Trophoblast cell (in vitro differentiated cells and primary cell): ENCODE results near the gene CCDC106.

Experiments used
- DNase-seq, 2 donors: peaks; one replicate each; pipeline ENCODE4 v3.0.0-alpha.2; 2016
- H2AFZ ChIP-seq: 2 replicates; pipeline ENCODE4 v1.6.1; 2013; ENCODE audit warnings: low read length, moderate library complexity, mild to moderate bottlenecking; ENCODE audit not compliant: insufficient read depth, poor library complexity
- H2AK5ac ChIP-seq: 2 replicates; pipeline ENCODE4 v1.6.1; 2013; ENCODE audit warnings: mild to moderate bottlenecking, low read length
- H2BK120ac ChIP-seq: 2 replicates; pipeline ENCODE4 v1.6.1; 2013; ENCODE audit warnings: low read length, mild to moderate bottlenecking, moderate library complexity; ENCODE audit not compliant: insufficient read depth, poor library complexity
- H2BK12ac ChIP-seq: 2 replicates; pipeline ENCODE4 v1.6.1; 2013; ENCODE audit warnings: mild to moderate bottlenecking, low read length, moderate library complexity
- H2BK5ac ChIP-seq: 2 replicates; pipeline ENCODE4 v1.6.1; 2013; ENCODE audit warnings: low read length, low read depth, moderate library complexity, mild to moderate bottlenecking; ENCODE audit not compliant: poor library complexity
- H3K14ac ChIP-seq: 2 replicates; pipeline ENCODE4 v1.6.1; 2013; ENCODE audit warnings: mild to moderate bottlenecking, low read length
- H3K18ac ChIP-seq: 2 replicates; pipeline ENCODE4 v1.6.1; 2013; ENCODE audit warnings: mild to moderate bottlenecking, low read length
- H3K23ac ChIP-seq: 2 replicates; pipeline ENCODE4 v1.6.1; 2013; ENCODE audit warnings: low read length
- H3K27ac ChIP-seq: 2 replicates; pipeline ENCODE4 v1.5.1; 2013; ENCODE audit warnings: low read depth, mild to moderate bottlenecking, inconsistent platforms, low read length, moderate library complexity
- H3K27me3 ChIP-seq: 2 replicates; pipeline ENCODE4 v1.6.1; 2013; ENCODE audit warnings: inconsistent platforms, mild to moderate bottlenecking, low read length, moderate library complexity; ENCODE audit not compliant: insufficient read depth
- H3K36me3 ChIP-seq, 2 experiments: 1 replicate in 1 of 2; 2 replicates in 1 of 2; pipeline ENCODE4 v1.6.1; 2013; ENCODE audit warnings: low read length in 2 of 2, mild to moderate bottlenecking in 2 of 2, moderate library complexity in 1 of 2; ENCODE audit not compliant: insufficient read depth in 2 of 2, control insufficient read depth in 1 of 2
- H3K4ac ChIP-seq: 2 replicates; pipeline ENCODE4 v1.6.1; 2013; ENCODE audit warnings: low read depth, mild to moderate bottlenecking, low read length, moderate library complexity
- H3K4me1 ChIP-seq, 2 experiments: 1 replicate in 1 of 2; 2 replicates in 1 of 2; pipeline ENCODE4 v1.6.1; 2013; ENCODE audit warnings: low read length in 2 of 2, mild to moderate bottlenecking in 2 of 2, moderate library complexity in 1 of 2; ENCODE audit not compliant: insufficient read depth in 2 of 2, control insufficient read depth in 1 of 2
- H3K4me2 ChIP-seq: 2 replicates; pipeline ENCODE4 v1.6.1; 2013; ENCODE audit warnings: inconsistent platforms, mild to moderate bottlenecking, low read length, moderate library complexity
- H3K4me3 ChIP-seq: 2 replicates; pipeline ENCODE4 v1.5.1; 2013; ENCODE audit warnings: mild to moderate bottlenecking, low read depth, low read length, inconsistent platforms
- H3K79me1 ChIP-seq: one replicate; pipeline ENCODE4 v1.6.1; 2013; ENCODE audit warnings: low read length
- H3K79me2 ChIP-seq: 2 replicates; pipeline ENCODE4 v1.6.1; 2013; ENCODE audit warnings: low read length, mild to moderate bottlenecking; ENCODE audit not compliant: control insufficient read depth, insufficient read depth, poor library complexity
- H3K9ac ChIP-seq: 2 replicates; pipeline ENCODE4 v1.6.1; 2013; ENCODE audit warnings: mild to moderate bottlenecking, low read length
- H3K9me3 ChIP-seq: 2 replicates; pipeline ENCODE4 v1.6.1; 2013; ENCODE audit warnings: low read depth, mild to moderate bottlenecking, control low read depth, inconsistent platforms, low read length; ENCODE audit not compliant: insufficient read depth
- H4K12ac ChIP-seq: 2 replicates; pipeline ENCODE4 v1.6.1; 2013; ENCODE audit warnings: low read depth, mild to moderate bottlenecking, low read length, moderate library complexity
- H4K8ac ChIP-seq: 2 replicates; pipeline ENCODE4 v1.6.1; 2013; ENCODE audit warnings: low read depth, mild to moderate bottlenecking, low read length, moderate library complexity
- H4K91ac ChIP-seq: one replicate; pipeline ENCODE4 v1.6.1; 2013; ENCODE audit warnings: low read depth, mild to moderate bottlenecking, low read length, moderate library complexity
- WGBS: extraction: QIAGEN DNeasy Blood & Tissue Kit; methylation state at CpG from one replicate; pipeline ENCODE4 v1.1.7; 2013; ENCODE audit warnings: missing lambda C conversion rate; ENCODE audit not compliant: insufficient read length, insufficient coverage; ENCODE audit errors: extremely low coverage; 5-methylcytosine and 5-hydroxymethylcytosine counted together

CCDC106 gene

GRCh38 chr19:55655648-55656040 is 7.6 kb downstream of the CCDC106 start:
- Histone ChIP-seq H2AK5ac (peak overlapping the region; percentile 61), H3K79me1 (peaks cover 15% of the 10 kb centered on the region), H3K14ac (peak overlapping the region; percentile 59), H2BK120ac (peak overlapping the region; percentile 16), H3K18ac (no peak overlapping the region), H4K91ac (peak overlapping the region; percentile 100), H3K79me2 (peaks cover 48% of the 10 kb centered on the region), H3K4me2 (peak overlapping the region; percentile 91), H3K9me3 (peaks cover 1% of the 10 kb centered on the region), H2AFZ (no peak overlapping the region), H2BK12ac (no peak overlapping the region), H3K27me3 (no peaks in the 10 kb centered on the region), H3K9ac (peak overlapping the region; percentile 92), H3K27ac (no peak overlapping the region), H3K23ac (no peak overlapping the region), H4K8ac (peak overlapping the region; percentile 44), H3K4ac (peak overlapping the region; percentile 99), H2BK5ac (peak overlapping the region; percentile 99), H4K12ac (peak overlapping the region; percentile 7), H3K4me3 (peak overlapping the region; percentile 94), H3K4me1 (peaks cover 3 to 10% of the 10 kb centered on the region in 2 experiments), H3K36me3 (peaks cover 35 to 45% of the 10 kb centered on the region in 2 experiments)
- no peak for DNase-seq
- WGBS: no CpG with 5 or more reads among the region's 19 CpGs

DNA sequence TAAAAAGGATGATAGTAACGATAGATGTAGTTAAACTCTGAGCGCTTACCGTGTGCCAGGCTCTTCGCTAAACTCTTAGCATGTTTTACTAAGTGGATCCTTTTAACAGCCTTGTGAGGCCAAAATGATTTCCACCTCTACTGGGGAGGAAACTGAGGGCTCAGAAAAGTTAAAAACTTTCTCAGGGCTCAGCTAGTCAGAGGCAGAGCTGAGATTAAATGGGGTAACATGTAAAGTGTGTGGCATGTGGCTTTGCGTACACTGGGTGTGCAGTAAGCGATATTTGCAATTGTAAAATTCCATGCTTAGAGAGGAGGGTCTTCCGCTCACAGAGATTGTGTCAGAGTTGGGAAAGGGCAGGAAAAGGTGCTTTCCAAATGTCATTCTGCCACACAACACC is 8.5 kb downstream of the CCDC106 start:
- DNase-seq: no peak
- no peak overlapping the region for H2BK120ac ChIP-seq
- H4K8ac ChIP-seq: no peak overlapping the region
- no peaks in the 10 kb centered on the region for H3K27me3 ChIP-seq
- peaks cover 41 to 48% of the 10 kb centered on the region in 2 experiments for H3K36me3 ChIP-seq
- H3K4me3 ChIP-seq: no peak overlapping the region
- no peak overlapping the region for H3K27ac ChIP-seq
- no peak overlapping the region for H3K18ac ChIP-seq
- H3K23ac ChIP-seq: no peak overlapping the region
- H3K4me2 ChIP-seq: peak overlapping the region; percentile 91
- no peak overlapping the region for H3K14ac ChIP-seq
- peaks cover 15% of the 10 kb centered on the region for H3K79me1 ChIP-seq
- peaks cover 48% of the 10 kb centered on the region for H3K79me2 ChIP-seq
- peaks cover 1% of the 10 kb centered on the region for H3K9me3 ChIP-seq
- H3K4ac ChIP-seq: peak overlapping the region; percentile 99
- no CpG with 5 or more reads among the region's 7 CpGs for WGBS
- H2AK5ac ChIP-seq: no peak overlapping the region
- no peak overlapping the region for H4K91ac ChIP-seq
- H3K9ac ChIP-seq: no peak overlapping the region
- no peak overlapping the region for H2AFZ ChIP-seq
- H2BK12ac ChIP-seq: no peak overlapping the region
- H2BK5ac ChIP-seq: no peak overlapping the region
- no peak overlapping the region for H4K12ac ChIP-seq
- peaks cover 3 to 10% of the 10 kb centered on the region in 2 experiments for H3K4me1 ChIP-seq

DNA sequence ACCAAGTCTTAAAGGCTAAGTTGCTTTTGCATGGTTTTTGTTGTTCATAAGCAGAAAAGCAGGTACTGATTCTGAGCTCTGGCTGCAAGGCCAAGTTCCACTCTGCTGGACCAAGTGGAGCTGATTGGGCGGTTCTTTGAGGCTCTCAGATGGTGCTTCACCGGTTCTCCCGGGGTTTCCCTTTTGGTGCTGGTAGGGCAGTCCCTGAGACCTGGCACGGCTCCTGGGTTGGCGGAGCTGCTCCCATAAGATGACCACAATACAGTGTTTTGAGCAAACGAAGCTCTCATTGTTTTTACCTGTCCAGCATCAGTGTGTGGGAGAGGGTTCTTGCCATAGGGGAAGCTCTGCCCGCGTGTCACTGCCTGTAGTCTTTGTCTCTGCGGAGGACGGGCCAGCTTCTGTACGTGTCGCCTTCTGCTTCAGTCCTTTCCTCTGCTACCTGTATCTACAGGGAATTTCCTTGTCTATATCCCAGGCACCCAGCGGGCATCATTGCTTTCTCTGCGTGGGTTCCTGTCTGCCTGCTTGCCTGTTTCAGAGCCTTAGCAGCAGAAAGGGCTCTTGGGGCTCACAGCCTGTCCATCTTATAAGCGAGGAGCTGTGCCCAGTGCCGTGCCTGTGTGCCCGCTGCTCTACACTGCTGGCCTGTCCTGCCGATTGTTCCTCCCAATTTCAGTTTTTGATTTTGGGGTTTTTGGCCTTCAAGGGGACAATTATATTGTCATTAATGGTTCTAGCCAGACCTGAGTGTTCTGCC is 9.2 kb downstream of the CCDC106 start:
- Histone ChIP-seq H3K79me2 (peaks cover 48% of the 10 kb centered on the region), H2AK5ac (no peak overlapping the region), H4K91ac (no peak overlapping the region), H2BK12ac (no peak overlapping the region), H3K27me3 (no peaks in the 10 kb centered on the region), H2BK120ac (no peak overlapping the region), H4K8ac (no peak overlapping the region), H3K9ac (no peak overlapping the region), H3K9me3 (peaks cover 1% of the 10 kb centered on the region), H3K4me2 (peak overlapping the region; percentile 91), H3K14ac (no peak overlapping the region), H2AFZ (peak overlapping the region; percentile 2), H3K79me1 (peaks cover 15% of the 10 kb centered on the region), H2BK5ac (no peak overlapping the region), H3K27ac (no peak overlapping the region), H4K12ac (no peak overlapping the region), H3K4ac (peak overlapping the region; percentile 99), H3K36me3 (peaks cover 46 to 53% of the 10 kb centered on the region in 2 experiments), H3K4me3 (no peak overlapping the region), H3K18ac (no peak overlapping the region), H3K4me1 (peaks cover 3 to 10% of the 10 kb centered on the region in 2 experiments), H3K23ac (no peak overlapping the region)
- no peak for DNase-seq
- WGBS: no CpG with 5 or more reads among the region's 18 CpGs

DNA sequence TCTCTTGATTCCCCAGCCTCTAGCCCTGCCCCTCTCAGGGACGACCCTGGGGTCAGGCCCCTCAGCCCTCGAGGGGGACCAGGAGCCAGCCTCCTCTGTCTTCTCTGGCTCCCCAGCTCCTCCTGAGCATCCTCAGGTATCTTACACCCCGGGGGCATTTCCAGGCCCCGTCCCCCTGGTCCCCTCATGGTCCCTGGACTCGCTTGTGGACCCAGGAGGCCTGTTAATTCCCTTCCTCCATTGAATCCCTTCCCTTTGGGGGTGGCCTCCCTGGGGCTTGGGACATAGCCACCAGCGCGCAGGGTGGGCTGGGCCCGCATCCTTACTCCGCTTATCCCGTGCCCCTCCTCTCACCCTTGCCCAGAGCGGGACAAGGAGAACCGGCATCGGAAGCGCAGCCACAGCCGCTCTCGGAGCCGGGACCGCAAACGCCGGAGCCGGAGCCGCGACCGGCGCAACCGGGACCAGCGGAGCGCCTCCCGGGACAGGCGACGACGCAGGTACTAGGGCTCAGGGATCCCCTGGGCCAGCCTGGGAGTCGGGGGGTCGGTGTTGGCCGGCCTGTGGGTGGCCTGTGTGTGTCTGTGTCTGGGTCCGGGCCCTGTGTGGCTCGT is 10.9 kb downstream of the CCDC106 start:
- Histone ChIP-seq H3K36me3 (peaks cover 59 to 64% of the 10 kb centered on the region in 2 experiments), H2BK120ac (no peak overlapping the region), H3K14ac (no peak overlapping the region), H2AFZ (no peak overlapping the region), H3K79me1 (peaks cover 12% of the 10 kb centered on the region), H3K79me2 (peaks cover 46% of the 10 kb centered on the region), H3K23ac (no peak overlapping the region), H3K27ac (no peak overlapping the region), H2BK5ac (no peak overlapping the region), H3K4ac (peak overlapping the region; percentile 98), H3K18ac (no peak overlapping the region), H3K9ac (no peak overlapping the region), H3K4me2 (no peak overlapping the region), H3K9me3 (peaks cover 1% of the 10 kb centered on the region), H4K12ac (no peak overlapping the region), H4K8ac (no peak overlapping the region), H3K4me3 (no peak overlapping the region), H2AK5ac (no peak overlapping the region), H2BK12ac (no peak overlapping the region), H3K4me1 (peaks cover 3 to 10% of the 10 kb centered on the region in 2 experiments), H3K27me3 (no peaks in the 10 kb centered on the region), H4K91ac (no peak overlapping the region)
- DNase-seq: no peak
- WGBS: no CpG with 5 or more reads among the region's 37 CpGs
